Coronary artery (tissue), 2 donors: ENCODE results near the gene TMEM178B.

Experiments
- DNase-seq: peaks from one replicate; pipeline ENCODE4 v3.0.0-alpha.2; 2017; ENCODE audit warnings: low spot score
- H3K27ac ChIP-seq, 2 donors: fragments of 200-600 bp; sonication (generic); one replicate each; pipeline ENCODE4 v1.5.1; 2016 to 2019
- H3K4me3 ChIP-seq: fragments of 200-600 bp; sonication (generic); 2 replicates; pipeline ENCODE4 v1.5.1; 2016; ENCODE audit warnings: mild to moderate bottlenecking, moderate library complexity
- CTCF ChIP-seq: fragments of 200-600 bp; sonication (generic); IDR thresholded peaks from one replicate; pipeline ENCODE4 v1.5.1; 2019; ENCODE audit warnings: antibody characterized with exemption

Gene TMEM178B

GRCh38 chr7:141427134-141427533 lies 353.3 kb downstream of the TMEM178B start:
- no peak for DNase-seq
- Histone ChIP-seq H3K4me3 (no peak overlapping the region), H3K27ac (no peak overlapping the region)
- no peak for TF ChIP-seq CTCF

GRCh38 chr7:141430455-141431139 lies 356.7 kb downstream of the TMEM178B start:
- DNase-seq = no peak
- Histone ChIP-seq H3K27ac (no peak overlapping the region), H3K4me3 (no peak overlapping the region)
- TF ChIP-seq CTCF = no peak

- TF ChIP-seq CTCF = no peak
- no peak for DNase-seq
- H3K4me3 ChIP-seq = no peak overlapping the region
- no peak overlapping the region for H3K27ac ChIP-seq
Observed at GRCh38 chr7:141431140-141431479, 357.2 kb downstream of the TMEM178B start.

- DNase-seq = no peak
- no peak overlapping the region for H3K4me3 ChIP-seq
- TF ChIP-seq CTCF = no peak
- no peak overlapping the region for H3K27ac ChIP-seq
Observed at GRCh38 chr7:141431711-141432110, 357.8 kb downstream of the TMEM178B start.

- Histone ChIP-seq H3K27ac (no peak overlapping the region), H3K4me3 (no peak overlapping the region)
- DNase-seq = no peak
- TF ChIP-seq CTCF = no peak
Observed at GRCh38 chr7:141433698-141434097, 359.8 kb downstream of the TMEM178B start.

GRCh38 chr7:141436139-141436538 lies 362.3 kb downstream of the TMEM178B start:
- no peak overlapping the region for H3K4me3 ChIP-seq
- no peak for DNase-seq
- H3K27ac ChIP-seq = no peak overlapping the region
- TF ChIP-seq CTCF = no peak

GRCh38 chr7:141436575-141437075 lies 362.8 kb downstream of the TMEM178B start:
- no peak overlapping the region for H3K4me3 ChIP-seq
- no peak overlapping the region for H3K27ac ChIP-seq
- DNase-seq = no peak
- TF ChIP-seq CTCF = no peak
